Hindlimb muscle (tissue), 1 donor: ENCODE measurements around the gene RNLS. TPM values are rescaled to one million over a fixed set of nuclear protein-coding genes. Genes with fewer than 3 reads are reported as not detected.
"Not testable (repeated sequence)": the region's sequence is repeated elsewhere in the genome, so short reads cannot be mapped to it uniquely, and the experiment has no call there.

Source experiments
- DNase-seq: peaks from one replicate; pipeline ENCODE4 v3.0.0-alpha.2; 2013
- polyA plus RNA-seq: library from polyadenylated mRNA; unstranded; fragments of 120-200 nt; gene quantifications from one replicate; pipeline ENCODE4 v1.2.1, GENCODE V29; 2013; ENCODE audit not compliant: insufficient read length

Gene RNLS
- polyA plus RNA-seq, 1 donor, result 2.7 TPM

DNA sequence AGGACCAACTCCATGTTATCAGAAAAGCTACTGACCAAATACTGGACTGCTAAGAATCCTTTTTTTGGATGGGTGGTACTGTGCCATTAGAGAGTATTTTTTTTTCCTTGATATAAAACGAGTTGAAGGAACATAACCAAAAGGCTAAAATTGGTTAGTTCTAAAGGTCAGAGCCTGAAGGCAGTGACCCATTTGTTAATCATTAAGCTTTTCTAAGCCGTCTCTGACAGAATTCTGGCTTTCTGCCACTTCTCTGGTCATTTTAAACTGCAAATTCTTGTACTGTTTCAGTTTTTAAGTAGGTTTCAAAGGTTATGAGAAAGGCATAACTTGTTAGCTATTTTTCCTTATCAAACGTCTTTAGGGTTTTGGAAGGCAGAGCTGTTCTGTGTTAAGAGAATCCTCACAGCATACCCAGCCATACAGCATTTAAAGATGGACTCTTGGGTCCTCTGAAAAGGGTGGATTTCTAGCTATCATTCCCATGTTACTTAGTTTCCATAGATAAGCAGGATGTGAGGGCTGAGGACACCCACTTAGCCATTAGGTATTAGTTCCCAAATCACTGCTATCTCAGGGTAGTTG is 196.8 kb downstream of the RNLS start:
- peak; percentile 10 for DNase-seq

DNA sequence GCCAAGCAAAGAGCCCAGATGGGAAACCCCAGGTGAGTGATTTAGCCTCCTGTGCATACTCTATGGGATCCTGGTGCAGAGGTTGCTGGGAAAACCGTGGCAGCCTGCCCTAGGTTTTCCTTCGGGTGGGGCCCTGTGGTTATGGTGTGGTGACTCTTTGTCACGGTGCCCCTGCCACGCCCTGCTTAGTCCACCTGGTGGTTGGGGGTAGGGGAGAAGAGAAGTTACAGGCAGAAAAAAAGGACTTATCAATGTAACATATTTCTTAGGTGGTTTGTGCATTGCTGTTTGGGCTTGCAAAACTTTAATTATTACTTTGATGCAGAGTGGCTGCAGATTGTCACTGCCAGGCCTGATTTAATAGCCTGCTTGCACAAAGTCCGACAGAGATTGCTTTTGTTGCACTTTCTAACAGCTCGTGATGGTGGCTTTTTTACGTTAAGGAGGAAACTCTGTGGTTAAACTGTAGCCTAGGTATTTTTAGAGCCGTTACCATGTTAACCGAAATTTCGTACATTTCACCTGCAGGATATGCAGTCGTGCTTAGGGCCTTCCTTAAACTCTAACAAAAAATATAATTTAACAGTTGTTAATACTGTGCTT is 197.4 kb downstream of the RNLS start:
- no peak for DNase-seq

DNA sequence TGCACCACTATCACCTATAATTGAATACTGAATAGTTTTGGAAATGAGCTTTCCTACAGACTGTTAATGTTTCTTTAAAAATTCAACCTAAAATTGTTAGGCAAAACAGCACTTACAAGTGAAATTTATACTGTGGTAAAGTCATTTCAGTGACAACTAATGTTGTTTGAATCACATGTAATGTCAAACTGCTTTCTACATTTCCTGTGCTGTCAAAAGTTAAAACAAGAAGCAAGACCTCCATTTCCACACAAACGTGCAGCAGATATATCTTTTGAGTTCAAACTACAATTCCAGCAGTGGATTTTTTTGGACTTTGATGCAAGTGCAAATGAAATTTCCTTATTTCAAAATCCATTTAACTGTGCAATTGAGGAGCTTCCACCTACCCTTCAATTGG is 199.8 kb downstream of the RNLS start:
- no peak for DNase-seq

DNA sequence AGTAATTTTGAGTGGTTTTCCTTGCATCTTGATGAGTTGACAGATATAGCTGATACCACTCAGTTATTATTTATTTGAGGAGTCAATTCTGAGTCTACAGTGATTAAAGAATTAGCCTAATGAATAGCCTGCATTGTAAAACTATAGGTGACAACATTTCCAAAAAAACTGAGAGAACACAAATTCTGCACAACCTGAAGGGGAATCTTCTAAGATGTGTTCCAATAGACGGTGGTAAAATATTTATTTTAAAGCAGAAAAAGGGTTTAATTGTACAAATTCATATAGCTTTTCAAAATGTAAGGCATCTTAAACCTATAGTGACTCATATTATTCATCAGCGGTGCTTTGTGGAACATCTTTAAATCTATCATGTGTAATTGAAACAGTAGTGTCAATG is 200.4 kb downstream of the RNLS start:
- DNase-seq, result no peak

DNA sequence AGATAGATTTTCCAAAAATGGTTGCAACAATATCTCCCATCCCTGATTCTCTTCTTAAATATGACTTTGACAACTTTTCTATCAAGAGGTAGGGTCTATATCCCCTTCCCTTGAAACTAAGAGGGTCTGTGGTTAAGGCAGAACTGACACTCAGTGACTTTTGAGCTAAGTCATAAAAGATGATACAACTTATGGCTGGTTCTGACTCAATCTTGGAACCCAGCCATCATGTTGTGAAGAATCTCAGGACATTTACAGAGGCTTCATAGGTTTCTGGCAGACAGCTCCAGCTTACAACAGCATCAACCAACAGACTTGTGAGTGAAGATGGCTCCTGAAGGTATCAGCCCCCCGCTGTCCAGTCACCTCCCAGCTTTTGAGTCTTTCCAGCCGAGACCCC is 203.5 kb downstream of the RNLS start:
- no peak for DNase-seq

DNA sequence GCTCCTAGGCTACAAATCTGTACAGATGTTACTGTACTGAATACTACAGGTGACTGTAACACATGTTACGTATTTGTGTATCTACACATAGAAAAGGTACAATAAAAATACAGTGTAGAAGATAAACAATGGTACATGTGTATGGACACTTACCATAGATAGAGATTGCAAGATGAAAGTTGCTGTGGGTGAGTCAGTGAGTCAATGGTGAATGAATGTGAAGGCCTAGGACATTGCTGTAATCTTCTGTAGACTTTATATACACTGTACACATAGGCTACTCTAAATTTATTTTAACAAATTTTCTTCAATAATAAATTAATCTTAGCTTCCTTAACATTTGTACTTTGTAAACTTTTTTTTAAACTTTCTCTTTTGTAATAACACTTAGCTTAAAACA is 205.6 kb downstream of the RNLS start:
- no peak for DNase-seq

DNA sequence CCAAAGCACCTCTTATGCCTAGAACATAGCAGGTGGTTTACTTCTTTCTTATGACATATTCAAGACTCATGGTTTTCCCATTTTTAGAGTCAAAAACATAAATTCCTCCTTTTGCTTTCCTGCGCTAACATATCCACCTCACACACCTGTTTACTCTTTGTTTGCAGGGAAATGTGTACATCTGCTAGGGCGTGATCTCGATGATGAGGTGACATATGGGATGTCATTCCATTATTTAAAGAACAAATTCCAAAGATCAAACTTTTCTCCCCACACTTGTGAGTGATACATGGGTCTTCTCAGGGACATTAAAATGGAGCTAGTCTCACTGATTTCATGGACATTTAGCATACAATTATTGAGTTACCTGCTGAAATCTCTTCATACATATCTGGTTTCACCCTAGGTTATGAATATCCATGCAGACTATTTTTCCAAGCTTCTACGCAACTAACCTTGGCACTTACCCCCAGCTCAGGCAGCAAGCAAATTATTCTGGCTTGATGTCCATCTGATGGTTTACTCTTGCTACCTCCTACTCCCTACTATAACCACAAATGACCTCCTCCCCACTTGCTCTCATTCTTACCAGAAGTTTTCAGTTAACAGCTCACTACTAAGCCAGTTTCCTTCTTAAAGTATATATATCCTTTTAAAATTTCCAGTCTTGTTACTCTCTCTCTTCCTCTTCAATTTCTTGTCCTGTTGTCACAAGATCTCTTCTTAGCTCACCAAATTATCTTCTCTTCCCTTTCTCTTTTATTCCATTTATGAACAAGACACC is 208.5 kb downstream of the RNLS start:
- DNase-seq, result no peak

DNA sequence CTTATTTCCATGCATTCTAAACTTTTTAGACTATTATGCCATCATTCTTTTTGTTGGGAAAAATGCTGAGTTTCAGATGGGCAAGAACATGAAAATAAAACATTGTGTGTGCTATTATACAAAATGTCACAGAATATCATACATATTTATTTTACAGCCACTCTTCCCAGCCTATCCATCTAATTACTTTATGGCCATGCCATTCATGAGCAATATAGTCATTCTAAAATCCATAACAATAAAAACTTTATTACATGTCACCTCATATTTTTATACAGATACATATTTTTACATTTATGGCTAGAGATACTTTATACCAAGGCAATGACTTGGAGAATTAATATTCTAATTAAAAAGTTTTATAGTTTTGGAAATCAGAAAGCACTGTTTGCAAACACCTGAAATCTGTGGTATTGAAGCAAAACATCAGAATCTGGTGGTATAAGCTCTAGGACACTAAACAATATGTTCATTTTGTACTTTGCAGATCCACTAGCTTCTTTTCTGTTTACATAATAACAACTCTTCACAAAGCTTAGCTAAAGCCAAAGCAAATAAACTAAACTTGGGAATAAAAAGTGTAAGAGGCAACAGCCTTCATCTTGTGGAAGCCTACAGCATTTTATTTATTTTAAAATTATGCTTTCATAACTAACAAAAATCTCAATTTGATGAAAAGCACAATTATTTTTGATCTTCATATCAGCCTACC is 210.1 kb downstream of the RNLS start:
- DNase-seq, result no peak

DNA sequence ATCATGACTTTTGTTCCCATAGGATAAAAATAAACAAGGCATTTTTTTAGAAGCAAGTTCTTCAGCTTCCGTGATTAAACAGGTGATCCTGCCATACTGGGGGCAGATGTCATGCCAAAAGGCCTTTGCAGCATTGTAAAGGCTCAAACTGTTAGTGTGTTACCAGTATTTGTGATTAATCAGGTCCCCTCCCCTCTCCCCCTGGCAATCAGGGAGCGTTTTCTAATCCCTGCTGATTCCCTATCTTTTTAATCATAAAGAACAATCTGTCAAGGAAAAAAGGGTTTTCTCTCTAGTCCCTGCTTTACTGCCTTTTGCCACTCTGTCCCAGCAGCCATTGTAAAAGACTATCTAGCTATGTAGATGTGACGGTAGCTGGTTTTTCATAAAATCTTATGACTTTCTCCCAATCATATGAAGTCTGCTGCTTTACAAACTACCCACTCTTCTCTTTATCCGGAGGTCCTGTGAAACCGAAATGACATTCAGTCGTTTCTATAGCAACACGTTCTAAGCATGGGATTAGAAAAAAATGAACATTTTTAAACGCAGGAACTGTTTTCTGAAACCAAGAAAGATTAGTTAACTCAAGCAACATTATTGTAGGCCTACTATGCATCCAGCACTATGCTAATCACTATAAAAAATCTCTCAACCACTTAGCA is 210.9 kb downstream of the RNLS start:
- no peak for DNase-seq

DNA sequence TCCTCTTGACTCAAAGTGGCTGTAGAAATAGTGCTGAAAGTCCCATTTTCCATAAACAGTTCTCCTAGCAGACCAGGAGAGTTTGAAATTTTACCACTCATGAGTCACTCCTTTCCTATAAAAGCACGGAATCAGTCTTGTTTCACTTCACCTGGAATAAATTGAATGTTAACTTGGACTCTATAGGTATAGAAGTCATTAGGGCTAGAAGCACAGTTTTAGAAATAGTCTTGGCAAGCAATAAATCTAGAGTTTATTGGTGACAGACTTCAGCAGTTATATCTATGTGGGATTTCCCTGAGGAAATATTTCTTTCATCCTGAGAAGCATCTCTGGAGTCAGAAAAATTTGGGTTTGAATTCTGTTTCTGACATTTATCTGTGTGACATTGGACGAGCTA is 212.4 kb downstream of the RNLS start:
- no peak for DNase-seq

DNA sequence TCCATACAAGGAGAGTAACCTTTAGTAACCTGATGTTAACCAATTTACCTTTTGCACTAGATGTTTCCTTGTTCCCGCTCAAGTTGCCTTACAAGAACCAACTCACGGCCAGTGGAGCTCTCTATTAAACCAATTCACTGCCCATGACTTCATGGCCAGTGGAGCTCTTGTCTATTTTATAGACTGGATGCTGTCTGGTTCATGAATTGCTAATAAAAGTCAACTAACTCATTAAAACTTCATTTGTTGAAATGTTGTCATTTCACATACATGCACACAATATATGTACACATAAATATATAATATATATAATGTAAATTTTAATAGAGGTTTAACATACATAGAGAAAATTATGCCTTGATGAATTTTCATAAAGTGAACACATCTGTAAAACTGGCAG is 216.3 kb downstream of the RNLS start:
- no peak for DNase-seq

DNA sequence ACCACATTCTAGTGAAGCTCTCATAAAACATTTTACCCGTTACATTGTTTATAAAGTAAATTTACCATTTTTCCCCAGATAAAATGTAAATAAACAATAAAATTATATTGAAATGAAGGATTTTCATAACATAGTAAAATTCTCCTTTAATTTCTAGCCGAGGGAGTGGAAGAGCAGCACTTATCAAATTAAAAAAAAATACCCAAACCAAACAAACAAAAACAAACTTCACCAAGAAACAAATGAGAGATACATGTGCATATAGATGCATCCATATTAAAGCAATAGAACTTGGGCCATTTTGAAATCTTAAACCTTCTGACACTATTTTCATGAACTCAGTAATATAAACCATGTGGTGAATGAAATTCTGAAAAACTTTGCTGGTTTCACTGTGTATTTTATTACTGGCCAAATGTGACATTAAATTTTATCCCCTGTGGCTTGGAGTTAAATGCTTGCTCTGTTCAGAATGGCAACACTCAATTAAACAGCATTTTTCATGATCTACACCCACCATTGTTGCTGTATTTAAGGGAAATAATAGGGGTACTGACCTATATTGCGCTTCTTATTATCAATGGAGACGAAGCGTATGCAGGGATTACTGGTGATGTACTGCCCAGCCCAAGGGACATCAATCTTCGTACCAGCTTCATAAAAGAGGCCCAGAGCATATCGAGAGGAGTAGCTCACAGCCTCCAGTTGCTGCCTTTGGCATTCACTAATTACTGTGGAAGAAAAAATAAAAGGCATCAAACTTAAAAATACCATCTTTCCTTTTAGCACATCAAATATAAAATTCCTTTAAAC is 220.9 kb downstream of the RNLS start:
- no peak for DNase-seq

DNA sequence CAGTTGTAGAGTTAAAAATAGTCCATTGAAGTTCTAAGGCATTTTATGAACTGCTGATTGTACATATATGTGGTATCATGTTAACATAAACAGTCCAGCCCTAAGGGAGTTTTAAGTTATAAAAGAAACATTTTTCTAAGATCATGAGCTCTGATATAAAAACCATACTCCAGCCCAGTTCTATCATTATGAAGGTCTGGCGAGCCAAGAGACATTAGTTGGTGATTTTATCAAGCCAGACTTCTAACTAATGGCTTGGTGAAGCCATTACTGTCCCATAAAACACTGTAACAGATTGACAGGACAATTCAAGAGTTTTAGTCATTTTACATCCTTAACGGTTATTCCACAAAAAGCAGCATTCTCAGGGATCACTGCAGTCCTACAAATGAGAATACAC is 221.6 kb downstream of the RNLS start:
- no peak for DNase-seq

DNA sequence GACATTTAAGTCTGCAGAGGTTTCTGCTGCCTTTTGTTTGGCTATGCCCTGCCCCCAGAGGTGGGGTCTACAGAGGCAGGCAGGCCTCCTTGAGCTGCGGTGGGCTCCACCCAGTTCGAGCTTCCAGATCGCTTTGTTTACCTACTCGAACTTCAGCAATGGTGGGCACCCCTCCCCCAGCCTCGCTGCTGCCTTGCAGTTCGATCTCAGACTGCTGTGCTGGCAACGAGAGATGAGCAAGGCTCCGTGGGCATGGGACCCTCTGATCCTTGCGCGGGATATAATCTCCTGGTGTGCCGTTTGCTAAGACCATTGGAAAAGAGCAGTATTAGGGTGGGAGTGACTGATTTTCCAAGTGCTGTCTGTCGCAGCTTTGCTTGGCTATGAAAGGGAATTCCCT is 227.4 kb downstream of the RNLS start:
- not testable (repeated sequence) for DNase-seq

DNA sequence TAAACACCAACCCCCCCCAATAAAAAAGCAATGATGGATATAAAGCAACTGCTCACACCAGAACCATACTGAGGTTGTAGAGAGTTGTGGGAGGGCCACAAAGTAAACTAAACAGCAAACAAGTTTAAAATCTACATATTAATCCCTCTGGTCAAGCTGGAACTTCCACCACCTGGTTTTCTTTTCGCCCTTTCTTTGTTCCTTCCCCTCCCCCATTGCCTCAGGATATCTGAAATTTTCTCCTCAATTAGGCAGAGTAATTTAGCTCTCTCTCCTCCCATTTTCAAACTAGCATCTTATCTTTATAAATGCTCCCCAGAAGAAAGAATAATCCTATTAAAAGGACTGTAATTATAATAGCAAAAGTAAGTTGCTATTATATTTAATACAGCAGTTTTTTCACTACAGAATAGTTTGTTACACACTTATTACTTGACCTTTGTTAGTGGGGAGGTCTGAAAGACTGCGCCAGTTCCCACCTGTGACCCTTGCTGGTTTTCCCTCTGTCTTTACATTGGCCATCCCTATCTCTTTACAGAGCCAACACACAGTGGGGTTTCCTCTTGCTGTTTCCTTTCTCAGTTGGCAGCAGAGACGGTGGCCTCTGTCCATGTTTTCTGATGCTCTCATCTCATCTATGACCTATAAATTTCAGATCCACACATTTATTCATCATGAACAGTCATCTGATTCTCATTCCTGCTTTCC is 235.4 kb downstream of the RNLS start:
- DNase-seq, result no peak

DNA sequence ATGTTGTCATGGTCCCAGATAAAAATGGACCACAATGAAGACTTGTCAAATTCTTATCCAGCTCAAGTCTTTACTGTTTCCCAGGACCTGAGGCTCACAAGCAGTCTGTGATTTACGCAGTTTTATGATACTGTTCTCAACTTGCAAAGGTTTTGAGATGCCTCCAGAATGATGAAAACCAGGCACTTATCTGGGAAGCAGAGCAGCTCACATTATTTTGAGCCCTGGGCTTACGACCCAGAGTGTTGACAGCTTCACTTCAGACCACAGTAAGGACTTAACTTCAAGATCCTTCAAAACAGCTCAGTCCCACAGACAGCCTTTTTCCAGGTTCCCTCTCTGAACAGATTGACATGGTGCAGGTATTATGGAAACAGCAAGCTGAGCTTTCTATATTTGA is 236.1 kb downstream of the RNLS start:
- DNase-seq, result no peak

DNA sequence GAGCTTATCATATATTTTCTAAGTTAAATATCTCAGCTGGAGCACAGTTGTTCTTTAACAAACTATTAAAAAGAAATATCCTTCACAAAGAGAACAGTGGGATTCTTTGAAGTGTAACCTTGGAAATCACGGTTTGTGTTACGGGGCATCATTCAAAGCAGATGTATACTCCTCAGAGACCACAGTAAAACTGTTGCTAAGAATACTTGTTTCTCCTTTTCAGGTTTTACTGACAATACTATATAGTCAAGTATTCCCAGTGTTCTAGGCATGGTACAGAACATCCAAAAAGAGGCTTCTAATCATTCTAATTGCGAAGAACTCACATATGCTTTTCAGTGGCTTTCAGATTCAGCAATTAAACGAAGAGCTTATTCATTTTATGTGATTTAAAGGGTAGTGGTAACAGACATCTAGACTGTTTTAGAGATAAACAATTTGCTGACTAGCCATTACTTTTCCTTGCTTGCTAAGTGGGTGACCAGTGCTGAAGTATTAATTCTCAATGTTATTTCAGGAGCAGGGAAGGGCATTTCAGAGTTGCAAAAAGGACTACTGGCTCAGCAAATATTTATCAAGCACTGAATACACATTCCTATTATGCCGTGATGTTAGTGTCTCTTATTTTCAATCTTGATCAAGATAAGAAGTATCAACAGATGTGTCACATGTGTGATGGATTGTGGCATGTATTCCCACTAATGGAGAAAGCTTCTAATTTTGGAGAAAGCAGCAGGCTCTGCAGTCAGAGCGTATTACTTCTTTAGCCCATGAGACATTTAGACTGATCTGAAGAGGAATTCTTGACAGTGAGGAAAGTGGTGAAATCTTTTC is 236.8 kb downstream of the RNLS start:
- no peak for DNase-seq

DNA sequence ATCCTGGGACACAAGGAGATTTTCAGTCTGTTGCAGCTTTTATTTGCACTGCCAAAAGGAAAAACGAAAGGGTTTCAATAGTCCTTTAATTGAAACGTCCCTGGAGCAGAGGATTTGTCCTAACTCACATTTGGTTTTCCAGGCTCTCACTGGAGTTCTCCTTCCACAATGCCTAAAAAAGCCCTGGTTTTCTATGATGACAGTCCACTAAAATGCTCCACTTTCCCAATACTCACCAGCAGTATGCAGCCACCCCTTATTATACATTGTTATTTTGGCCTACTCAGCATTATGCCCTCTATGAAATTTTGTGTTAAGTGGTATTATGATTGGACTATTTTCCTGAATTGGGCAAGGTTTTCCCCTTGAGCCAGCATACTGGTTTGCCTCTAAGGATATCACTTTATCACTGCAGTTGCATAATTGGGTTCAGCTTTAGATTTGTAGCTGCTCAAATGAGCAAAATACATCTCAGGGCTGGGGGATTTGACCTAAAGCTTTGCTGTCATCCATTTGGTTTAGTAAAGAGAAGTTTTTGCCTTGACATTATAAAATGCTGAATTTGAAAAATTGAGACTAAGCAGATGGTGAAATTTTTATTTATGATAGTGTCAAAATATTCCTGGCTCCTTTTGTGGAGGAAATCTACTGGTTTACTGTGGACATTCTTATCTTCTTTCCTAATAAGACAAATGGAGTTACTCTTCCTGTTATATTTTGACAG is 239.2 kb downstream of the RNLS start:
- DNase-seq, result no peak

DNA sequence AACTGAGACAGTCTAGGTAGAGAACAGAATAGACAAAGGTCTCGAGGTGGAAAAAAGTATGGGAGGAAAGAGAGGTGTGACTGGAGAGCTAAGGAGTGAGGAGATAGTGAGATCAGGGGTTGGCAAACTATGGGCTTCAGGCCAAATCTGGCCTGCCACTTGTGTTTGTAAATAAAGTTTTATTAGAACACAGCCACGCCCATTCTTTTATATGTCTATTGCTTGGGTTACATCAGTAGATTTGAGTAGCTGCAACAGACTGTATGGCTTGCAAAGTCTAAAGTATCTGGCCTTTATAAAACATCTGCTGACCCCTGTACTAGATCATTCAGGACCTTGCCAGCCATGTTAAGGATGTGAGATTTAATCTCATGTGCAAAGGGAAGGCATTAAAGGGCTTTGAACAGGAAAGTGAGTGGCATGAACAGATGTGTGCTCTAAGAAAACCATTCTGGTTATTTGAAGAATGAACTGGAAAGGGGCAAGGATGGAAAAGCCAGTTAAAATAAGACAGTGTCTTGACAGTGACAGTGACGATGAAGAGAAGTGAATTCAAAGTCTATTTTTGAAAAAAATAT is 240.3 kb downstream of the RNLS start:
- no peak for DNase-seq
